IMR-90 (cell line): ENCODE results near the gene RNF11. TPM values are rescaled to one million over a fixed set of nuclear protein-coding genes. Genes with fewer than 3 reads are reported as not detected.

Experiments
- ATAC-seq: fragments of 200-7000 bp; cut with Tn5 transposase; 2 replicates; pipeline ENCODE4 v1.9.1; 2020; ENCODE audit warnings: low read depth, mild to moderate bottlenecking, moderate library complexity
- BruUV-seq: library from RNA; stranded (reverse); fragments of 400-500 nt; replicated peaks from 2 replicates; lab custom pipeline; 2021; lab: Mats Ljungman, UMichigan
- CTCF ChIA-PET: fragments of 300-600 bp; formaldehyde crosslinking; extraction: SDS; loops from one replicate; lab custom pipeline; 2021; ENCODE audit warnings: antibody characterized with exemption; lab: Yijun Ruan, JAX
- POLR2A ChIA-PET: fragments of 300-600 bp; sonication (Branson Sonifier 250); formaldehyde crosslinking; loops from one replicate; lab custom pipeline; 2022; ENCODE audit warnings: antibody characterized with exemption; ENCODE audit not compliant: unreplicated experiment; lab: Charles Lee
- DNase-seq: peaks from one replicate; pipeline ENCODE4 v3.0.0; 2013
- H2AFZ ChIP-seq: replicated peaks from 2 replicates; pipeline ENCODE3; 2013; ENCODE audit warnings: low read length, mild to moderate bottlenecking; ENCODE audit not compliant: poor library complexity
- H2AK5ac ChIP-seq: 2 replicates; pipeline ENCODE4 v1.6.1; 2013; ENCODE audit warnings: low read depth, low read length, inconsistent platforms
- H2AK9ac ChIP-seq: replicated peaks from 2 replicates; pipeline ENCODE3; 2013; ENCODE audit warnings: mild to moderate bottlenecking, low read depth, low read length, moderate library complexity; ENCODE audit not compliant: poor library complexity
- H2BK120ac ChIP-seq: 2 replicates; pipeline ENCODE4 v1.6.1; 2013; ENCODE audit warnings: low read depth, low read length, inconsistent platforms
- H2BK15ac ChIP-seq: 3 replicates; pipeline ENCODE4 v1.6.1; 2013; ENCODE audit warnings: low read depth, low read length, inconsistent platforms
- H2BK20ac ChIP-seq: 2 replicates; pipeline ENCODE4 v1.6.1; 2013; ENCODE audit warnings: low read depth, mild to moderate bottlenecking, inconsistent platforms, low read length, moderate library complexity
- H2BK5ac ChIP-seq: 2 replicates; pipeline ENCODE4 v1.6.1; 2013; ENCODE audit warnings: mild to moderate bottlenecking, low read depth, low read length, inconsistent platforms; ENCODE audit not compliant: poor library complexity, severe bottlenecking
- H3K14ac ChIP-seq: replicated peaks from 2 replicates; pipeline ENCODE4 v1.6.1; 2013; ENCODE audit warnings: low read depth, low read length, inconsistent platforms
- H3K18ac ChIP-seq: 2 replicates; pipeline ENCODE4 v1.6.1; 2013; ENCODE audit warnings: low read depth, low read length, control low read depth
- H3K23ac ChIP-seq: 2 replicates; pipeline ENCODE4 v1.6.1; 2013; ENCODE audit warnings: low read depth, low read length, inconsistent platforms
- H3K27ac ChIP-seq: 2 replicates; pipeline ENCODE4 v1.5.1; 2013; ENCODE audit warnings: mild to moderate bottlenecking, control low read depth, low read length; ENCODE audit not compliant: insufficient read depth
- H3K27me3 ChIP-seq: 2 replicates; pipeline ENCODE4 v1.6.1; 2013; ENCODE audit warnings: low read length; ENCODE audit not compliant: control insufficient read depth, insufficient read depth
- H3K36me3 ChIP-seq: 2 replicates; pipeline ENCODE4 v1.6.1; 2013; ENCODE audit warnings: low read length, mixed read lengths; ENCODE audit not compliant: control insufficient read depth, insufficient read depth
- H3K4ac ChIP-seq: 2 replicates; pipeline ENCODE4 v1.6.1; 2013; ENCODE audit warnings: low read depth, low read length, inconsistent platforms
- H3K4me1 ChIP-seq: 2 replicates; pipeline ENCODE4 v1.6.1; 2013; ENCODE audit warnings: low read length, mixed read lengths; ENCODE audit not compliant: control insufficient read depth, insufficient read depth
- H3K4me2 ChIP-seq: 2 replicates; pipeline ENCODE4 v1.6.1; 2013; ENCODE audit warnings: low read depth, mild to moderate bottlenecking, control low read depth, low read length, moderate library complexity
- H3K4me3 ChIP-seq: 2 replicates; pipeline ENCODE4 v1.5.1; 2013; ENCODE audit warnings: low read depth, mild to moderate bottlenecking, control low read depth, low read length, moderate library complexity; ENCODE audit not compliant: insufficient read depth
- H3K56ac ChIP-seq: 2 replicates; pipeline ENCODE4 v1.6.1; 2013; ENCODE audit warnings: low read length, inconsistent platforms; ENCODE audit not compliant: insufficient read depth; ENCODE audit errors: extremely low read depth
- H3K79me1 ChIP-seq, 2 experiments: 2 replicates each; pipeline ENCODE4 v1.6.1; 2013; ENCODE audit warnings: low read length in 2 of 2, inconsistent platforms in 1 of 2, low read depth in 1 of 2
- H3K9ac ChIP-seq: 2 replicates; pipeline ENCODE4 v1.6.1; 2013; ENCODE audit warnings: low read depth, low read length, control low read depth
- H3K9me1 ChIP-seq: 2 replicates; pipeline ENCODE4 v1.6.1; 2013; ENCODE audit warnings: low read length, inconsistent platforms; ENCODE audit not compliant: insufficient read depth
- H3K9me3 ChIP-seq: 2 replicates; pipeline ENCODE4 v1.6.1; 2013; ENCODE audit warnings: low read length; ENCODE audit not compliant: control insufficient read depth, insufficient read depth
- H4K20me1 ChIP-seq: 2 replicates; pipeline ENCODE4 v1.6.1; 2013; ENCODE audit warnings: low read length, inconsistent platforms; ENCODE audit not compliant: insufficient read depth
- H4K5ac ChIP-seq: 2 replicates; pipeline ENCODE4 v1.6.1; 2013; ENCODE audit warnings: mild to moderate bottlenecking, low read depth, low read length, control low read depth
- H4K8ac ChIP-seq, 2 experiments: 2 replicates each; pipeline ENCODE4 v1.6.1; 2013; ENCODE audit warnings: low read depth in 2 of 2, low read length in 2 of 2, control low read depth in 1 of 2, inconsistent platforms in 1 of 2
- H4K91ac ChIP-seq: 2 replicates; pipeline ENCODE4 v1.6.1; 2013; ENCODE audit warnings: low read depth, low read length, inconsistent platforms; ENCODE audit not compliant: insufficient read depth
- FOS ChIP-seq: fragments of 150-350 bp; IDR thresholded peaks from 2 replicates; pipeline ENCODE4 v1.6.1; 2016; ENCODE audit warnings: low read depth, low read length
- MAFK ChIP-seq: IDR thresholded peaks from 2 replicates; pipeline ENCODE4 v1.6.1; 2012; ENCODE audit warnings: low read depth, low read length, improper control_type of control experiment
- MAZ ChIP-seq: IDR thresholded peaks from 2 replicates; pipeline ENCODE4 v1.6.1; 2012; ENCODE audit warnings: low read depth, mild to moderate bottlenecking, low read length, improper control_type of control experiment, moderate library complexity, borderline replicate concordance
- NFE2L2 ChIP-seq: fragments of 150-350 bp; IDR thresholded peaks from 2 replicates; pipeline ENCODE4 v1.6.1; 2016; ENCODE audit warnings: low read depth, mild to moderate bottlenecking, low read length
- RFX5 ChIP-seq: IDR thresholded peaks from 2 replicates; pipeline ENCODE4 v1.8.0; 2012; ENCODE audit warnings: low read depth, mild to moderate bottlenecking, low read length, moderate library complexity
- WGBS, 2 experiments: methylation state at CpG; one replicate each; pipeline versions ENCODE4 v1.1.5 to v1.1.7; 2013; ENCODE audit warnings: missing lambda C conversion rate in 2 of 2; ENCODE audit not compliant: insufficient read length in 1 of 2; ENCODE audit errors: extremely low coverage in 2 of 2; 5-methylcytosine and 5-hydroxymethylcytosine counted together
- dilution Hi-C: fragments of 300-500 bp; cut with HindIII; formaldehyde crosslinking; loops from one replicate; pipeline ENCODE4 v1.14.3; 2018; ENCODE audit warnings: low sequenced_read_pairs; ENCODE audit not compliant: unreplicated experiment
- in situ Hi-C: fragments of 300-500 bp; cut with MboI; formaldehyde crosslinking; loops from 3 replicates; pipeline ENCODE4 v1.14.3; 2019; ENCODE audit warnings: low sequenced_read_pairs, inconsistent platforms, mixed read lengths
- intact Hi-C: fragments of 100-400 bp; cut with micrococcal nuclease; formaldehyde crosslinking; loops from 2 replicates; pipeline ENCODE4 v1.10.0; 2022
- polyA plus RNA-seq, 3 experiments: library from polyadenylated mRNA; depleted of rRNA; stranded (reverse); fragments of >200 nt; gene quantifications; 2 replicates each; pipeline ENCODE4 v1.2.3, GENCODE V29; 2012; ENCODE audit warnings: low replicate concordance in 1 of 3
- total RNA-seq: library from RNA; depleted of rRNA; stranded (reverse); fragments of >200 nt; gene quantifications from 2 replicates; pipeline ENCODE4 v1.2.3, GENCODE V29; 2012

Gene RNF11
- total and polyA plus RNA-seq, 2 of the 4 experiments (the other 2 are of a cell fraction) = 63.3 to 64.1 TPM

GRCh38 chr1:51280321-51280978 is 44.4 kb downstream of the RNF11 start:
- Histone ChIP-seq H4K20me1 (no peaks in the 10 kb centered on the region), H3K4me2 (no peak overlapping the region), H3K27me3 (no peaks in the 10 kb centered on the region), H2BK120ac (no peak overlapping the region), H3K4me1 (peaks cover 3% of the 10 kb centered on the region; the same call in 1 of the 2 replicates), H2BK20ac (no peak overlapping the region), H3K9me3 (no peaks in the 10 kb centered on the region), H4K91ac (no peak overlapping the region), H3K18ac (no peak overlapping the region), H2AK5ac (no peak overlapping the region), H3K27ac (no peak overlapping the region), H4K8ac (no peak overlapping the region), H4K5ac (no peak overlapping the region), H2BK5ac (no peak overlapping the region), H3K36me3 (peaks cover 6% of the 10 kb centered on the region; the same call in 1 of the 2 replicates), H2AK9ac (no peak overlapping the region), H3K14ac (no peak overlapping the region), H3K23ac (no peak overlapping the region), H2BK15ac (no peak overlapping the region), H3K9me1 (peaks cover 7% of the 10 kb centered on the region; the same call in 1 of the 2 replicates), H3K56ac (no peak overlapping the region), H3K79me1 (peaks cover 6 to 23% of the 10 kb centered on the region in 2 experiments; a peak in 3 of 4 replicates), H3K4ac (no peak overlapping the region), H3K4me3 (no peak overlapping the region), H2AFZ (no peak overlapping the region), H3K9ac (no peak overlapping the region)
- whole genome bisulfite sequencing, 2 experiments = no CpG with 5 or more reads among the region's 4 CpGs
- intact Hi-C loops (no loop called here), in situ Hi-C loops (no loop called here), dilution Hi-C loops (no loop called here)
- no TSS peak for BruUV-seq
- ATAC-seq (no peak), DNase-seq (no peak)
- no peak for TF ChIP-seq NFE2L2
- TF ChIP-seq RFX5 = no peak
- no peak for TF ChIP-seq MAFK
- TF ChIP-seq MAZ = no peak
- no peak for TF ChIP-seq FOS
- CTCF ChIA-PET = no interaction called here
- POLR2A ChIA-PET = no interaction called here
